NCI-H1694 (cell line): ENCODE results near the gene SNIP1.
"Not testable (repeated sequence)": the region's sequence is repeated elsewhere in the genome, so short reads cannot be mapped to it uniquely, and the experiment has no call there.

Experiments
- DNase-seq: peaks from one replicate; lab custom pipeline; 2025; lab: John Stamatoyannopoulos, UW

SNIP1 gene

DNA sequence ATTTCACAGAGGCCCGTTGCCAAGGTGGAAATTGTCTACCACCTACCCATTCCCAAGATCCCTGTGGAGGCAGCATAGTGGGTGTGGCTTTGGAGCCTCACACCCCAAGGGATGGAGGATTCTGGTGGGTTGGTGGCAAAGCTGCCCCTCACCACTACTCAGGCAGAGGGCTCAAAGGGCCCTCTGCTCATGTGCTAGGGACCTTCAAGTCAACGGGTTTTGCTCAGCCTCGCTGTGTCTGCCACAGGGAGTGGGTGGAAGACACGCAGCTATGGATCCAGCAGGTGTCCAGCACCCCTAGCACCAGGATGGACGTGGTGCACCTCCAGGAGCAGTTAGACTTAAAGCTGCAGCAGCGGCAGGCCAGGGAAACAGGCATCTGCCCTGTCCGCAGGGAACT is 5.0 kb upstream of the SNIP1 start:
- DNase-seq: no peak

DNA sequence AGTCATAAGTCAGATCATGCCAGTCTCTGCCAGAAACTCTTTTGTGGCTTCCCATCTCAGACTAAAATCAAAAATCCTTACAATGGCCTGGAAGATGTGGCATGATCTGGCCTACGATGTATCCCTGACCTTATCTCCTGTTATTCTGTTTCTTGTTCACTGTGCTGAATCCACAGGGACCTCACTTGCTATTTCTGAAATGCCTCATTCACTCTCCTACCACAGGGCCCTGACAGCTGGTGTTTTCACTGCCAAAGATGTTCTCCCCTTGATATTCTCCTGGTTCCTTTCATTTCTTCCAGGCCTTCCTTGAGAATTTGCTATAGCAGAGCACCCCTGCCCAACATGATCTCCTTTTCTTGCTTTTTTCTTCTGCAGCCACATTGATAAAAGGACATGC is 4.3 kb upstream of the SNIP1 start:
- DNase-seq: no peak

DNA sequence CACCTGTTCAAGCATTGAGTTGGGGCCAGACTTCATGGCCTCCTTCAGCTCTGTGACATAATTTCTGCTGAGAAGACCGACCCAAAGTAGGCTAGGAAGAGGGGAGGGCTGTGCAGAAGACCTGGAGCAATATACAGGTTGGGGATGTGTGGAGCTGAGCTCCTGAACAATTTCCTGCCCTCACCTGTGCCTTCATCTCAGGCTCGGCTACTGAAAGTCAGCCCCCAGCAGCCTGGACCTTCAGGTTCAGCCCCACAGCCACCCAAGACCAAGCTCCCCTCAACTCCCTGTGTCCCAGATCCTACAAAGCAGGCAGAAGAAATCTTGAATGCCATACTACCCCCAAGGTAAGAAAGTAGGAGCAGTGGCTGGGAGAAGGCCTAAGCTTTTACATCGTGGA is 3.3 kb upstream of the SNIP1 start:
- no peak for DNase-seq

DNA sequence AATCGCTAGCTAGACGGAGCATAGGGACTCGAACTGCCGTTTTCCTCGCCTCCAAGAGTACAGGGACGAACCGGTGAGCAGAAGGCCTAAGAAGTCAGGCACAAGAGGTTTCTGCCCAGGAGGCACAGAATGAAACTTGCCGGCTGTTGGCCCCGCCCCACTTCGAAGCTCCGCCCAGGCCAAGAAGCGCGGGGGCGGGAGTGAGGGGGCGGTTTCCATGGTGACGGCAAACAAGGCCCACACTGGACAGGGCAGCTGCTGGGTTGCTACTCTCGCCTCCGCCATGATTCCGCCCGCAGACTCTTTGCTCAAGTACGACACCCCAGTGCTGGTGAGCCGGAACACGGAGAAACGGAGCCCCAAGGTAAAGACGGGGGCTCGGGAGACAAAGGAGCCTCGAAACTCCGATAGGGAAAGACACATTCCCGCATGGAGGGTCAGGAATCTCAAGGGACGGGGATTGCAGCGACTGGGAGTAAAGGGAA is 2.7 kb upstream of the SNIP1 start, which contains the start of gene DNALI1:
Gene DNALI1, plus strand, starts transcription at position 229 of the 485 bp plus-strand sequence. Its CDS starts 55 bp downstream, at position 284.
- DNase-seq: no peak

DNA sequence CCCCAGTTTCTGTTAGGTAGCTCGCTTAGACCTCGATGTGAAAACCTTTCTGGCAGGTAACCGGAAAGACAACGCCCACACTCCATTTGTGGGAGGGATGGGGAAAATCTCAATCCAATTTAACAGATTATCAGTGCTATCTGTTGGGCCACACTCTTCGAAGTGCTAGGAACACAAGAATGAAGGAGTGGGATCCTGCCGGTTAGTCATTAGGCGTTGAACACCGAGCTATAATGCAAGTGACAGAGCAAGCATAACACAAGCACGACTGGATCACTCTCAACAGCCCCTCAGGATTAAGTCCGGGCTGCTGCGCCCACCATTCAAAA is 531 bp downstream of the SNIP1 start:
- no peak for DNase-seq

DNA sequence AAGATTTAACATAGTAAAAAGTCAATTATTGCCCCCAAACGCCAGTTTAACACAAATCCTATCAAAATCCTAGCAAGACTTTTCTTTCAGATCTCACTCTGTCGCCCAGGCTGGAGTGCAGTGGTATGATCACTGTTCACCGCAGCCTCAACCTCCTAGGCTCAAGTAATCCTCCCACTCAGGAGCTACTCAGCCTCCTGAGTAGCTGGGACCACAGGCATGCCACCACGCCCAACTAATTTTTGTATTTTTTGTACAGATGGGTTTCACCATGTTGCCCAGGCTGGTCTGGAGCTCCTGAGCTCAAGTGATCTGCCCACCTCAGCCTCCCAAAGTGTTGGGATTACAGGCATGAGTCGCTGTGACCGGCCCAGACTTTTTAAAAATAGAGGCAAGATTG is 4.8 kb downstream of the SNIP1 start:
- DNase-seq: no peak

DNA sequence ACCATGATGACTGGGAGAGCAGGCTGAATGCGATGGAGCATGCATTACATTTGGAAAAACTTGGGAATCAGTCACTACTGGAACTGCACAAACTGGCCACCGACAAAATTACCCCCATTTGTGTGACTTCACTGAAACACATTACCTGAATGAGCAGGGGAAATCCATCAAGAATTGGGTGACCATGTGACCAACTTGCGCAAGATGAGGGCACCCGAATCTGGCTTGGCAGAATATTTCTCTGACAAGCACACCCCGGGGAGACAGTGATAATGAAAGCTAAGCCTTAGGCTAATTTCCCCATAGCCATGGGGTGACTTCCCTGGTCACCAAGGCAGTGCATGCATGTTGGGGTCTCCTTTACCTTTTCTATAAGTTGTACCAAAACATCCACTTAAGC is 9.1 kb downstream of the SNIP1 start:
- no peak for DNase-seq

DNA sequence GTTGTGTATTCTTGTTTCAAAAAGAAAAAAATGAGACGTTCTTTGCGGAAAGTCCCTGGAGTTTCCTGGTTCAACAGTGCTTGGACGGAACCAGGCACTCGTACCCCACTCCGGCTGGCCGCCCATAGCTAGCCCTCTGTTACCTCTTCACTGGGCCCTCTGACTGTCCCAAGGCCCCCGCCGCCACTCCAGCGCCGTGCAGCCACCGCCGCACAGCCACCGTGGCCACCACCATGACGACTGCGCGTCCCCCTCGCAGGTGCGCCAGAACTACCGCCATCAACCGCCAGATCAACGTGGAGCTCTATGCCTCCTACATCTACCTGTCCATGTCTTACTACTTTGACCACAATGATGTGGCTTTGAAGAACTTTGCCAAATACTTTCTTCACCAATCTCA is 9.6 kb downstream of the SNIP1 start:
- DNase-seq: no peak

DNA sequence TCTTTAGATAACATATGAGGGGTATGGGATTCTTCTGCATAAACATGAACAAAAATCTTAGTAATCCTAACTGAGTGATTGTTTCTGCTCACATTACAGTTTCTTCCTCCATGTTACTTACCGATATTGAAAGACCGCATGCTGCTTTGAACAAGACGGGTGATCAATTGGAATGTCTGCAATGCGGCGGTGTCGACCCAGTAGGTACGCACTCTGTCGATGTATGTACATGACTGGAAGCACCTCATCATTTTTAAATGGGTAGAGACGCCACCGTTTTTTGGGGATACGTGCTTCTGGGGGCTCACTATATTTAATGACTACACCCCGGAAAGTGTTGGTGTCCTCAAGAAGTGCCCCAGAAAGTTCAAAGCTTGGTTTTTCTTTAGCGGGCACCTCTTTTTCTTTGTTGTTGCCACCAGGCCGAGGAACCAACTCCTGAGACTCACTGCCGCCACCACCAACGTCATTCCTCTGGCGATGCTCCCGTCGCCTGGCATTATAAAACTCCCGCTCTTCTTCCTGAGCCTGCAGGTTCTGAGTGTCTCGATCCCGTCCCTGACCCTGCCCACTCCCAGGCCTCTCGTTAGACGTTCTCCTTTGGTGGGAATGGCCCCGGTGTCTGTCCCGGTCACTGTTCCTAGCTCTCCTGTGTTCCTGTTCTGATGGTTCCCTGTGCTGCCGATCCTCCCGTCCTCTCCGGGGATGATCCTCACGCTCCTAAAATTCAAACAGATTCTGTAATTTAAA is 13.9 kb downstream of the SNIP1 start:
- DNase-seq: no peak

DNA sequence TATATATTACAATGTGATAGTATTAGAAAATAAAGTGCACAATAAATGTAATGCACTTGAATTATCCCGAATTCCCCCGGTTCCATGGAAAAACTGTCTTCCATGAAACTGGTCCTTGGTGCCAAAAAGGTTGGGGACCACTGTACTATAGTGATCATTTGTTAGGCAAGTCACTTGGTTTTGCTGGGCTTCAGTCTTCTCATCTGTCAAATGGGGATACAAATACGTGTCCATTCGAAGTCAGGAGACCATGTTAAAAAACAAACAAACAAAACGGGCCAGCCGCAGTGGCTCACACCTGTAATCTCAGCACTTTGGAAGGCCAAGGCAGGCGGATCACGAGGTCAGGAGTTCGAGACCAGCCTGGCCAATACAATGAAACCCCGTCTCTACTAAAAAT is 14.9 kb downstream of the SNIP1 start:
- not testable (repeated sequence) for DNase-seq

DNA sequence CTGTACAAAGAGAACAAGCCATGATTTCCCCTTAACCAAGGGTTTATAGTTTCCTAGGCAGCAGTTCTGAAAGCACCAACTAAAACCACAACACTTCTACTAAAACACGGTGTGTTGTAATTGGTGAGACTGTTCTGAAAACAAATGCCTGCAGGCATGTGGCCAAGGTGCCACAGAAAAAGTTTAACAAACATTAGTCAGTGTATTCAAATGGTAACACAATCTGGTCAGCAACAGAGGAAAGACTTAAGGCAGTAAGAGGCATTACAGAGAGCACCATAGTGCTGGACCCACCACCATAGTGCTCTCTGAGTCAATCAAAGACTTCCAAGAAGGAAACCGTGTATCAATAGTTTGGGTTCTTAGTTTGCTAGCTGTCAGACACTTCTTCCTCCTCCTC is 16.7 kb downstream of the SNIP1 start:
- DNase-seq: no peak

DNA sequence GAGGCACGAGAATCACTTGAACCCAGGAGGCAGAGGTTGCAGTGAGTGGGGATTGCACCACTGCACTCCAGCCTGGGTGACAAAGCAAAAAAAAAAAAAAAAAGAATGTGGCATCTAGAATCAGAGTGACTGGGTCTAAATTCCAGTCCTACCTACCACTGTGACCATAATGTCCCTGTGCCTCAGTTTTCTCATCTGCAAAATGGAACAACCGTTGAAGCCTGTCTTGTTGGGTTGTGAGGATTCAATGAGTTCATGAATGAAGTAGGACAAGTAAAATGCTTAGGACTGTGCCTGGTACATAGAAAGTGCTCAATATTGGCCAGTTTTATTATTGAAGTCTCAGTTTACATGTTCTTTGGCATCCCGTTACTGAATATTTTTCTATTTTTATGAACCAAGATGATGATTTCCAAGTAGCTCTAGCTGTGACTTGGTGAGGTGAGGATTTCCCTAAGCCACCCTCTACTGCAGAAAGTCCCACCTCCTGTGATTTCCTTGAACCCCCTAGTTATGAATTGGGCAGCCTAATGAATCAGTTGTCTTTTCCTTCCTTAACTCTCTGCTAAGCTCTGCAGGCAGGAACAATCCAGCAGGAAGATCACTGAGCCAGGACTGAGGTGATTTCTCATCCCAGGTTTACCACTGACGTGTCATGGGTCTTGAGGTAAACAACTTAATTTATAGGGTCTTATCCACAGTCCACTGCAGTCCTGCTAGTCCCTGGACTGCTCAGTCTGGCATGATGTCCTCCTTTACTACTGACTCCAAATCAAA is 20.6 kb downstream of the SNIP1 start:
- DNase-seq: no peak

DNA sequence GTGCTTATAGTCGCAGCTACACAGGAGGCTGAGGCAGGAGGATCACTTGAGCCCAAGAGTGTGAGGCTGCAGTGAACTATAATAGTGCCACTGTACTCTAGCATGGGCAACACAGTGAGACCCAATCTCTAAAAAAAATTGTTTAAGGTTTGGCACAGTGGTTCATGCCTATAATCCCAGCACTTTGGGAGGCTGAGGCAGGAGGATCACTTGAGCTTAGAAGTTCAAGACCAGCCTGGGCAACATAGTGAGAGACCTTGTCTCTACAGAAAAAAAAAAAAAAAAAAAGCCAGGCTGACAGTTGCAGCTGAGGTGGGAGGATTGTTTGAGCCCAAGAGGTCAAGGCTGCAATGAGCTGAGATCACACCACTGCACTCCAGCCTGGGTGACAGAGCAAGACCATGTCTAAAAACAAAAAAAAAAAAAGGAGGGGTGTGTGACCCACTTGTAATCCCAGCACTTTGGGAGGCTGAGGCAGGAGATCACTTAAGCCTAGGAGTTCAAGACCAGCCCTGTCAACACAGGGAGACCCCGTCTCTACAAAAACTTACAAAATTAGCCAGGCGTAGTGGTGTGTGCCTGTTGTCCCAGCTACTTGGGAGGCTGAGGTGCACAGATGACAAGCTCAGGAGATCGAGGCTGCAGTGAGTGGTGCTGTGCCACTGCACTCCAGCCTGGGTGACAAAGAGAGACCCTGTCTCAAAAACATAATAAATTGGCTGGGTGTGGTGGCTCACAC is 21.5 kb downstream of the SNIP1 start:
- not testable (repeated sequence) for DNase-seq

DNA sequence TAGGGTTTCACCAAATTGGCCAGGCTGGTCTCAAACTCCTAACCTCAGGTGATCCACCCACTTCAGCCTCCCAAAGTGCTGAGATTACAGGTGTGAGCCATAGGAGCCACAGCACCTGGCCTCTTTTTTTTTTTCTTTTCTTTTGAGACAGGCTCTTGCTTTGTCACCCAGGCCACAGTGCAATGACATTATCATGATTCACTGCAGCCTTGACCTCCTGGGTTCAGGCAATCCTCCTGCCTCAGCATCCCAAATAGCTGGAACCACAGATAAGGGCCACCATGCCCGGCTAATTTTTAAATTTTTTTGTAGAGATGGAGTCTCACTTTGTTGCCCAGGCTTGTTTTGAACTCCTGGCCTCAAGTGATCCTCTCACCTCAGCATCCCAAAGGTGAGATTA is 24.2 kb downstream of the SNIP1 start:
- DNase-seq: not testable (repeated sequence)

DNA sequence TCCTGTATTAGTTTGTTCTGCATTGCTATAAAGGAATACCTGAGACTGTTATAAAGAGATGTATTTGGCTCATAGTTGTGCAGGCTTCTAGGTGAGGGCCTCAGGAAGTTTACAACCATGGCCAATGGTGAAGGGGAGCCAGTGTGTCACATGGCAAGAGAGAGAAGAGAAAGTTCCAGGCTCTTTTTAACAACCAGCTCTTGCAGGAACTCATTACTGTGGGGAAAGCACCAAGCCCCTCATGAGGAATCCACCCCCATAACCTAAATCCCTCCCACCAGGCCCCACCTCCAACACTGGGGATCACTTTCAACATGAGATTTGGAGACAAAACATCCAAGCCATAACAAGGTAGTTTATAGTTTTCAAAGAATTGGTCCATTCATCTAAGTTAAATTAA is 34.5 kb downstream of the SNIP1 start:
- no peak for DNase-seq

DNA sequence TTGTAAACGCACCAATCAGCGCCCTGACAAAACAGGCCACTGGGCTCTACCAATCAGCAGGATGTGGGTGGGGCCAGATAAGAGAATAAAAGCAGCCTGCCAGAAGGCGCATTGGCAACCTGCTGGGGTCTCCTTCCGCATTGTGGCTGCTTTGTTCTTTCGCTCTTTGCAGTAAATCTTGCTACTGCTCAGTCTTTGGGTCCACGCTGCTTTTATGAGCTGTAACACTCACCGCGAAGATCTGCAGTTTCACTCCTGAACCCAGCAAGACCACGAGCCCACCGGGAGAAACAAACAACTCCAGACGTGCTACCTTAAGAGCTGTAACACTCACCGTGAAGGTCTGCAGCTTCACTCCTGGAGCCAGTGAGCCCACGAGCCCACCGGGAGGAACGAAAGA is 35.2 kb downstream of the SNIP1 start:
- DNase-seq: not testable (repeated sequence)

DNA sequence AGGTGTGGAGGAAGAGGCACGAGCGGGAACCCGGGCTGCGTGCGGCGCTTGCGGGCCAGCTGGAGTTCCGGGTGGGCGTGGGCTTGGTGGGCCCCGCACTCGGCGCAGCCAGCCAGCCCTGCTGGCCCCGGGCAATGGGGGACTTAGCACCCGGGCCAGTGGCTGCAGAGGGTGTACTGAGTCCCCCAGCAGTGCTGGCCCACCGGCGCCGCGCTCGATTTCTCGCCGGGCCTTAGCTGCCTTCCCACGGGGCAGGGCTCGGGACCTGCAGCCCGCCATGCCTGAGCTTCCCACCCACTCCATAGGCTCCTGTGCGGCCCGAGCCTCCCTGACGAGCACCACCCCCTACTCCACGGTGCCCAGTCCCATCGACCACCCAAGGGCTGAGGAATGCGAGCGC is 35.9 kb downstream of the SNIP1 start:
- DNase-seq: not testable (repeated sequence)

DNA sequence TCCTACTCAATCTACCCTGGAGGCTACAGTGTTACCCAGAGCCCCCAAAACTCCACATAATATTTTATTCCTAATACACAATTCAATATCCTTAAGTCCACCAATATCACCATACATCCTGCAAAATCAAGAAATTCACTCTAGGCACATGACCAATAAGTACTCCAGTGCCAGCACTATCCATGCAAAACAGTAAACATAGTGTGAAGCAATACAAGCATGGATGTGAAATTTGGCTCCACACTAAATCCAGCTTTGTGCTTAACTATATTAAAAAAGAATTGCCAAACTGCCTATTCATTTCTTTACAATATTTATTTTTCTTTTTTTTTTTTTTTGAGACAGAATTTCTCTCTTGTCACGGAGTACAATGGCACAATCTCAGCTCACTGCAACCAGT is 36.5 kb downstream of the SNIP1 start:
- DNase-seq: no peak

DNA sequence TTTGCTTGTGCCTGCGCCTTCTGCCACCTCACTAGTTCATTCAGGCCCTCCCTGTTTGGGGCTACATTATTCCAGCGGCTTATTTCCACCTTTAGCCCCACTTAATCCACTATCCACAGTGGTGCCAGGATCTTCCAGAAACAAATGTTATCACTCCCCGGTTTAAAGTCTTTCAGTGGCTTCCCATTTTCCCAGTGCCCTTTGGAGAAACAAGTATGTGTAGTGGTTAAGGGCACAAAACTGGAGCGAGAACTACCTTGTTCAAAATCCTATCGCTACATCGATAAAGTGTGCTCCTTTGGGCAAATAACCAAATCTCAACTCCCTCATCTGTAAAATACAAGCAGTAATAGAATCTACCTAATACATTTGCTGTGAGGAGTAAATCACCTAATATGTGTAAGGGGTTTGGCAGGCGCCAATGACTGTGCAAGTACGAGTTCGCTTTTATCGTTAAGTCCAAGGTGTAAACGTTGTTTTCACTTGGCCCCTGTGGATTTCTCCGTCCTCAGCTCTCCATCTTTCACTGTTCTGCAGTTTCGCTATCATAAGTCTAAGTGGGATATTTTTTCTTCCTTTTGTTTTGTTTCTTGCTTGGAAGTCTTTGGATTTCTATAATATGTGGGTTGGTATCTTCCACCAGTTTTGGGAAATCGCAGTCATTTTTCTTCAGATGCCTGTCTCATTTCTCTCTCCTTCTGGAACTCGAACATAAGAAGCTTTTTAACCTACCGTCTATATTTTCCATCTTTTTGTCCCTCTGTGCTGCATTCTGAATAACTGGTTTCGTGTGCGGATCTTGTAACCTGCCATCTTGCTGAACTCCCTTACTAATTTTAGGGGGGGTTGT is 38.7 kb downstream of the SNIP1 start:
- no peak for DNase-seq

DNA sequence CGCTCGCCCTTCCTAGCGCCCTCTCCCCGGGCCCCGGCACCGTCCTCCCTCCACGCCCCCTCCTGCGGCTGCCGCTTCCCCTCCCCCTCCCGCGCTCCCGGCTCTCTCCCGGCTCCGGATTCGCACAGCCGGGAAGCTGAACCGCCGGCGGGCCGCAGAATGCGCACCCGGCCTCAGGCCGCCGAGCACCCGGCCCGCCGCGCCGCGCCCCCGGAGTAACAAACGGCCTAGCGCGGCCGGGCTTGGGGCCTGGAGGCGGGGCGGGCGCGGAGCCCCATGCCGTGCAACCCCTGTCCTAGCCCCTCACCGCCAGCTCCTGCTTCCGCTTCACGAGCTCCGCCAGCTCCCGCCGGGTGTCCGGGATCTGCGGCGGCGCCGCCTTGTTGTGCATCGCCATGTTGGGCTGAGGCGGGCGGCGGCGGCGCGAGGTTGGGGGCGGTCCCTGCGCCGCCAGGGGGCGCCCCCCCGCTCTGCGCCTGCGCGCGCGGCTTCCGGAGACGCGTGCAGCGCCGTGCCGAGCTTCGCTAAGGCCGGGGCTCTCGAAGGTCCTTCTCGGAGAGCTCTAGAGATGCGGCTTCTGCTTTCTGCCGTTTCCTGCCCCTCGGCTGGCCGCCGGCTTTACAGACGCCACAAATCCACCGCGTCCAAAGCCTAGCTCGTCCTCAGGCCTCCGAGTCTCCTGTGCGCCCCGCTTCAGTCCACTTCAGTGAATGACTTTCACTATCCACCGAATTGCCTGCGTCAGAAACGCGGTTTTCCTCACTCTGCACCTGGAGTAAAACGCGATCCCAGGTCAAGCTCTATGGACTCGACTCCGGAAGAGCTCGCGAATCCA is 39.5 kb downstream of the SNIP1 start, which contains the start of gene MEAF6:
Gene MEAF6, minus strand, starts transcription at position 417 of the 835 bp plus-strand sequence. Its CDS starts 20 bp downstream, at position 397.
- DNase-seq: peak; percentile 16
